GM04504 (cell line): ENCODE results near the gene CLSTN1.

Experiments used
- DNase-seq: peaks from one replicate; pipeline ENCODE4 v3.0.0-alpha.2; 2012; ENCODE audit warnings: low read depth

CLSTN1 gene

DNA sequence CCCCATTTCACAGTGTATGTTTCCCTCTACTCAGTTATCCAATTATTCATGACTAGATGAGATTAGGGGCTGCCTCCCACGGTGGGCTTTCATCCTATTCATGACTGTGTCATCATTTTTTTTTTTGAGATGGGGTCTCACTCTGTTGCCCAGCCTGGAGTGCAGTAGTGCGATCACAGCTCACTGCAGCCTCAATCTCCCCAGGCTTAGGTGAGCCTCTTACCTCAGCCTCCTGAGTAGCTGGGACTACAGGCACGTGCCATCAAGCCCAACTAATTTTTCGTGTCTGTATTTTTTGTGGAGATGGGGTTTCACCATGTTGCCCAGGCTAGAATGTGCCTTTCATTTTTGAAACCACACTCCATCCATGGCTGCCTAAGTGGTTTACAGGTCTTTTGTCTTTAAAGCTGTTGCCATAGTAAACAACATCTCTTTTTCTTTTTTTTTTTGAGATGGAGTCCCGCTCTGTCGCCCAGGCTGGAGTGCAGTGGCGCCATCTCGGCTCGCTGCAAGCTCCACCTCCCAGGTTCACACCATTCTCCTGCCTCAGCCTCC, 112.2 kb downstream of the CLSTN1 start:
- DNase-seq = no peak

DNA sequence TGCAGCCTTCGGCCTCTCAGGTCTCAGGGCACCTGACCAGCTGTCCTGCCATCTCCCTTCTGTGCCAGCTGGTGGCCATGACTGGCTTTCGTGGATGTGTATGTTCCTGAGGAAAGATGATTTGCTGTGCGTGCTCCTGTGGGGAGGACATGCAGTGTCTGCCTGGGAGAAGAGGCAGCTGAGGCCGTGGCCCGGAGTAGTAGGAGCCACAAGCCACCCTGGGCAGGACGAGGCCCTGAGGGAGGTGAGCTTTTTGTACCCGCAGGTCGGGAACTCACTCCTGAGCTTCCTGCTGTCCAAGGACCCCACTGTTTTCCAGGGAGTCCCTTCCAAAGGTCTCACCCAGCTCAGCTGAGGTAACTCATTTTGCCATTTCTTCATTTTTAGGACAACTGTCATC, 113.7 kb downstream of the CLSTN1 start:
- no peak for DNase-seq

DNA sequence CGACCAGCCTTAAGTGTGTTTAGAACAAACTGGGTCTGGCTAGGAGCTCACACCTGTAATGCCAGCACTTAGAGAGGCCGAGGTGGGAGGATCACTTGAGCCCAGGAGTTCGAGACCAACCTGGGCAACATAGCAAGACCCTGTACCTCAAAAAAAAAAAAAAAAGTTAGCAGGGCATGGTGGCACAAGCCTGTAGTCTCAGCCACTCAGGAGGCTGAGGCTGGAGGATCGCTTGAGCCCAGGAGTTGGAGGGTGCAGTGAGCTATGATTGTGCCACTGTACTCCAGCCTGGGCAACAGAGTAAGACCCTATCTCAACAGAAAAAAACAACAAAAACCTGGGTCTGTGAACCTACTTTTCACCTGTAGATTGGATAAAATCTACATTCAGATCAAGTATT, 117.6 kb downstream of the CLSTN1 start:
- no peak for DNase-seq

DNA sequence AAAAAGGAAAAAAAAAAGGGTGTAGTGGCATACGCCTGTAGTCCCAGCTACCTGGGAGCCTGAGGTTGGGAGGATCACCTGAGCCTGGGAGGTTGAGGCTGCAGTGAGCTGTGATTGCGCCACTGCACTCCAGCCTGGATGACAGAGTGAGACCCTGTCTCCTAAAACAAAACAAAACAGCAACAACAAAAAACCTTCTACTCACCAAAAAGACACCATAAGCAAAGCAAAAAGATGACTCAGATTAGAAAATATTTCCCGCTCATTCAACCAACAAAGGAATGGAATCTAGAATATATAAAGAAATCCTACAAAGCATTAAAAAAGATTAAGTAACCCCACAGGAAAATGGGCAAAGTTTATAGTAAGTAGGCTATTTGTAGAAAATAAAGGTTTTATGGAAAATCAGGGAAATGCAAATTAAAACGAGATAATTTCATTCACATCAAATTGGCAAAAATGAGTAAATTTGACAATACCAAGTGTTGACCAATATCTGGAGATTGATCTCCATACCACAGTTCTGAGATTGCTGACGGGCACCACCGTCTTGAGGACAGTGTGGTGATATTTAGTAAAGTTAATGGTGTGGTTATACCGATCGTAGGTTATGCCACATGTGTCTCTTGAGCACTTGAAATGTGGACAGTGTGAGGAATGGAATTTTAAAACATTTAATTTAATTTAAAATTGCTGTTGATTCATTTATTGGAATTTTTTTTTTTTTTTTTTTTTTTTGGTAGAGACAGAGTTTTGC, 118.2 kb downstream of the CLSTN1 start:
- DNase-seq = no peak

DNA sequence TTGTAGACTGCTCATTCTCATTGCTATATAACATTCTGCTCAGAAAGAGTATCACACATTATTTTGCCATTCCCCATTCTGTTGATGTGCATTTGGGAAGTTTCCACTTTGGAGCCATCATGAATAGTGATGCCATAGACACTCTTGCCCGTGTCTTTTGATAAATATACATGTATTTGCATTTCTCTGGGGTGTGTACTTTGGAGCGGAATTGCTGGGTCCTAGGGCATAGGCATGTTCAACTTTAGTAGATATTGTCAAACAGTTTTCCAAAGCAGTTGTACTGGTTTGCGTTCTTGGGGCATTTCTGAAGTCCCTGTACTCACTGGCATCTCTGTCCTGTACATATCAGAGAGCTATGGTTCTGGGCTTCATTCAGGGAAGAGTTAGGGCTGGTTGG, 120.1 kb downstream of the CLSTN1 start:
- no peak for DNase-seq

DNA sequence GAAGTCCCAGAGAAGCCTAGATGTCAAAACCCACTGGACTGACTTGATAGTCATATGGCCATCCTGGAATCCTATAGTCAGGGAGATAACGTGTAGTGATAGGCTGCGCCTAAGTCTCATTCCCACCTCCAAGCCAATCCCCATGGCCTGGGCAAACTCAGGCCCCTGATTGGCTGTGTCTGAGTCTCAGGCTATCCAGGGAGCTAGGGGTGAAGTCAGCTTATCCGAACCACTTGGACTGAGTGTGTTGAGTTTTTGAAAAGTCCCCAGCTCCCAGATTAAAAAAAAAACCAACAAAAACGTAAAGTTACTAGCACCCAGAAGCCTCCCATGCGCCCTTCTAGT, 120.6 kb downstream of the CLSTN1 start:
- no peak for DNase-seq

DNA sequence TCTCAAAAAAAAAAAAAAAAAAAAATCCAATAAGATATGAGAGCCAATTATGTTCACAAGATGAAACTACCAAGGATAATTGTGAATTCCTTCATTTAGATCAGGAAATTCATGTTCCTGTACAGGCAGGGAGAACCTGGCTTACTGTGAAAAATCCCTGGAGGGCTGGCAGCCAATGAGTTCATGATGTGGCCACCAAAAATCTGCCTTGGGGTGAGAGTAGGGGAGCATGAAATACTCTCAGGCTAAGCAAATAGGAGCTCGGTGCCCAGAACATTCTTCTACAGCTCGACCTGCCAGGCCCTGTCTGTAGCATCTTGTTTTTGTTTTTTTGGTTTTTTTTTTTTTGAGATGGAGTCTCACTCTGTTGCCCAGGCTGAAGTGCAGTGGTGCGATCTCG, 122.1 kb downstream of the CLSTN1 start:
- DNase-seq = no peak

DNA sequence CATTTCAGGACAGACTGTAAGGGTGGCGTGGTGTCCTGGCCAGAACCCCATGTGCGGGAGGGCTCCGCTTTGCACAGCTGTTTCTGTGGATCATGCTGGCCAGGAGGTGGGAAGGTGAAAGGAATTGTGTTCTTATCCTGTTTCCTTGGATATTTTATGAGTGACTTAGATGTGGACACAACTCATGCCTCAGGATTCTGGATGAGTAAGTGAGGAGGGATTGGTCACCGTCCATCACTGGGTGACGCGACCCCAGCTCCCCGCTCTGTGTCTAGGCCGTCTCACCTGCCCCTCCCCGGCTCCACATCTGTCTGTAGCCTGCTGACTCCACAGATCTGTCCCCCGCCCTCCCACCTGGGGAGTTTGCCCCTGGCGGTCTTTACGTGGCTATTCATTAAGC, 123.4 kb downstream of the CLSTN1 start:
- DNase-seq = peak; percentile 72

DNA sequence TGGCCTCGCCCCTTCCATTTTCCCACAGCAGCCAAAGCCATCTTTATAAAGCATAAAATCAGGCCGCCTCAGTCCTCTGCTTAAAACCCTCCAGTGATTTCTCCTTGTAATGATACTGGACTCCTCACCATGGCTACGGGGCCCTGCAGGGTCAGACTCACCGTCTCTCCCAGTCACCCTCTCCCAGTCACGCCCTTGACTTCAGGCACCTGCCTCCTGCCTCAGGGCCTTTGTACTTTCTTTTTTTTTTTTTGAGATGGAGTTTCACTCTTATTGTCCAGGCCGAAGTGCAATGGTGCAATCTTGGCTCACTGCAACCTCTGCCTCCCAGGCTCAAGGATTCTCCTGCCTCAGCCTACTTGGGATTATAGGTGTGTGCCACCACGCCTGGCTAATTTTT, 124.4 kb downstream of the CLSTN1 start:
- DNase-seq = no peak

DNA sequence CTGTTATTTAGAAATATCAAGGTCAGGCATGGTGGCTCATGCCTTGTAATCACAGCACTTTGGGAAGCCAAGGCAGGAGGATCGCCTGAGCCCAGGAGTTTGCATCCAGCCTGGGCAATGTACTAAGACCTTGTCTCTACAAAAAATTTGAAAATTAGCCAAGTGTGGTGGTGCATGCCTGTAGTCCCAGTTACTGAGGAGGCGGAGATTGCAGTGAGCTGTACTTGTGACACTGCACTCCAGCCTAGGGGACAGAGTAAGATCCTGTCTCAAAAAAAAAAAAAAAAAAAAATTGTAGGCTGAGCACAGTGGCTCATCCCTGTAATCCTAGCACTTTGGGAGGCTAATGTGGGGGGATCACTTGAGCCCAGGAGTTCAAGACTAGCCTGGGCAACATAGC, 127.0 kb downstream of the CLSTN1 start:
- no peak for DNase-seq

DNA sequence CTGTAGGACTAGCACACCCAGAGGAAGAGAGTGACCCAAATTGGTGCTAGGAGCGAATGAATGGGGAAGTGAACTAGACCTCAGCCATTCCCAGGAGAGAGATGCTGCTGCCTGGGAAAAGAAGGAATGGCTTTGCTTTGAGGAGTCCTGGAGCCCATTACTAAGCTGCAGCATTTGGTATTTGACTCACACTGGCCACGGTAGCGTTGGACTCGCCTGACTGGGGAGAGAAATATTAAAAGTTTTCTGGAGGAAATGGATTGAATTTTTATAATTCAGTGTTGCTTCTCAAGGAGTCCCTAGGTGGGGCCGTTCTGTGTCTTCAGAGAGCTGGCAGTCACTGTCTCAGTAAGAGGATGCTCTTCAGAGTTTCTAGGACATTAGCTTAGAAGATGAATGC, 132.1 kb downstream of the CLSTN1 start:
- no peak for DNase-seq

DNA sequence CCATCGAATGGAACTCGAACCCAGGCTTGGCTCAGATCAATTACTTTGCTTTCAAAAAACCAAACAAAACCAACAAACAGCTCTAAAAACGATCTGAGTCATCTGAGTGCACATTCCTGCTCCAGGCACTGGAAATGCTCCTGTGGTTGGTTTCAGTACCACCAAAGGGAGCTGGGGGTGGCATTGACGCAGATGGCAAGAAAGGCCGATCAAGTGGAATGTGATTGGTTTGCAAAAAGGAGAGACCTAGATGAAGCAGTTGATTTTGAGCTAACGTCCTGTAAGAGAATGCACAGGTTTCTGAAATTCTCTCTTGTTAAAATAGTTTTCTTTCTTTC, 132.7 kb downstream of the CLSTN1 start:
- DNase-seq = no peak

DNA sequence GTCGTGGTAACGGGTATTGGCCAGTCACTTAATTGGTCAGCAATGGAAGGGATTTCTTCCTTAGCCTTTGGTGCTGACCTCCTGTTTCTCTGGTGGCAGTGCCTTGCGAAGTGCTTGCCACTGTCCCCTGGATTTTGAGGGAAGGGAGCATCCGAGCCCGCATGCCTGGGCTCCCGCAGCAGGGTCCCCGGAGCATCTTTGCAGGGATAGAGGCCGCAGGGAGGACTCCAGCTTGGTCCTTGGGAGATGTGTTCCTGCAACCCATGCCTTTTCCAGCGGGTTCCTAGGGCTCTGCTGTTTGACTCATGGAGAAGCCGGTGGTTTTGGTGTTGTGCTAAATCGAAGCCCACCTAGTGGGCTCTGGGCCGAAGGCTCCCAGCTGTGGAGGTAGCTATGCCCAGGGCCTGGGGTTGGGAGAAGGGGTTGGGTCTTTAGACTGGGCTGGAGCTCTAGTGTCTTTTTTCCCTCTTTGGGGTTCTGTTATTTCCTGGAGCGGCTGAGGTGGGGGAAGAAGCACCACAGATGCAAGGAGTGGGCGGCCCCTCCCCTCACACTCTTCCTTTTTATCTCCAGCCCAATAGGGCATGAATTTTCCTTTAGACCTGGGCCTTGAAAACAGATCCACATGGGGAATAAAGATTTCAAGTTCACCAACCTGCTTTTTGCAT, 133.2 kb downstream of the CLSTN1 start:
- DNase-seq = no peak

DNA sequence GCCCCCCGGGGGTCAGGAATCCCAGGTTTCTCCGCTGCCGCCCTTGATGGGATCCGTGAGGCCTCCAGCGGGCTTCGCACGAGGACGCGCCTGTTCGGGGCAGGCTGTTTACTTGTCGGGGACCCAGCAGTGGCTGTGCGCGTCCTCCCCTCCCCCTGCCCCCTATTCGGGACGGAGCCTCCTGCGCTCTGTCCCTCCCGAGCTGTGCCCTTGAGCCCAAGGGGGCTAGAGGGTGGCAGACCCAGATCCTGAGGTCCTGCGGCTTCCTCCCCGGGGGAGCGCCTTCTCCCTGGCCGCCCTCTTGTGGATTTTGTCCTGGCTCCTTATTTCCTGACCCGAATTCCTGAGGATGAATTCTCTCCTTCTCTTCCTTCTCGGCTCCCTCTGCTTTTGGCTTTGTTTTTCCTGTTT, 133.8 kb downstream of the CLSTN1 start:
- DNase-seq = no peak

DNA sequence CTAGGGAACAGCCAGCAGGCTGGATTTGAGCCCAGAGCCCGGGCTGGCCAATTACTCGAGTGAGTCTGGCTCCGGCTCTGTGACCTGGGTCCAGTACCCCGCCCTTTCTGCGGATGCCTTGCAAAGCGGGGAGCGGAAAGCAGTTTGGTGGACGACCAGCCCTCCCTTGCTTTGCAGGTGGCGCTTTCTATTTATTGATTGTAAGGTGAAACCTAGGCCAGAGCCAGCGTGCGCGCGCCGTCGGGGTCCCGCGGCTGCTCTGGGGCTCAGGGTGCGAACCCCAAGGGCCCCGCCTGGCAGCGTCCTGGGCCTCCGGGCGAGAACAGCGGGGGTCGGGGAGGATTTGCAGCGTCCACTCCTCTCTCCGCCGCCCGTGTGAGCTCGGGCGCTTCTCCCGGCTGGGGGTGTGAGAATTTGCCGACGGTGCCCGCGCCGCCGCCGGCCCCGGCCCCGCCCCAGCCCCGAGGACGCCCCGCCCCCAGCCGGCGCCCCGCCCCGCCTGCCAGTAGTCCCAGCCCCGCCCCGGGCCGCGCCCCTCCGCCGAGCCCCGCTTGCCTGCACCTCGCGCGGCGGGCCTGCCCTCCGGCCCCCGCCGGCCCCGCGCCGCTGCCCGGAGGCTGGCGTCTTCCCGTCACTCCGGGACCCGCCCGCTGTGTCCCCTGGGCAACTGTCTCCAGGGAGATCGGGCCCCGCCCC, 134.6 kb downstream of the CLSTN1 start:
- no peak for DNase-seq

DNA sequence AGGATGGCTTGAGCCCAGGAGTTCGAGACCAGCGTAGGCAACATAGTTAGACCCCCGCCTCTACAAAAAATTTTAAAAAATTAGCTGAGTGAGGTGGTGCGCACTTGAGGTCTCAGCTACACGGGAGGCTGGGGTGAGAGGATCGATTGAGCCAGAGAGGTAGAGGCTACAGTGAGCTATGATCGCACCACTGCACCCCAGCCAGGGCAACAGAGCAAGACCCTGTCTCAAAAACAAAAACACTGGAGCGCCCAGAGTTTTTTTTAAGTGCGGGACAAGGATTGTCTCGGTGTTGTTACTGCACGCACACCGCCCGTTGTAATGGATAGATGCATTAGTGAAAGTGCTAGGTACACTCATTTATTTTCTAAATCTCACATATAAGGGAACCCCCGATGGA, 135.2 kb downstream of the CLSTN1 start:
- no peak for DNase-seq

DNA sequence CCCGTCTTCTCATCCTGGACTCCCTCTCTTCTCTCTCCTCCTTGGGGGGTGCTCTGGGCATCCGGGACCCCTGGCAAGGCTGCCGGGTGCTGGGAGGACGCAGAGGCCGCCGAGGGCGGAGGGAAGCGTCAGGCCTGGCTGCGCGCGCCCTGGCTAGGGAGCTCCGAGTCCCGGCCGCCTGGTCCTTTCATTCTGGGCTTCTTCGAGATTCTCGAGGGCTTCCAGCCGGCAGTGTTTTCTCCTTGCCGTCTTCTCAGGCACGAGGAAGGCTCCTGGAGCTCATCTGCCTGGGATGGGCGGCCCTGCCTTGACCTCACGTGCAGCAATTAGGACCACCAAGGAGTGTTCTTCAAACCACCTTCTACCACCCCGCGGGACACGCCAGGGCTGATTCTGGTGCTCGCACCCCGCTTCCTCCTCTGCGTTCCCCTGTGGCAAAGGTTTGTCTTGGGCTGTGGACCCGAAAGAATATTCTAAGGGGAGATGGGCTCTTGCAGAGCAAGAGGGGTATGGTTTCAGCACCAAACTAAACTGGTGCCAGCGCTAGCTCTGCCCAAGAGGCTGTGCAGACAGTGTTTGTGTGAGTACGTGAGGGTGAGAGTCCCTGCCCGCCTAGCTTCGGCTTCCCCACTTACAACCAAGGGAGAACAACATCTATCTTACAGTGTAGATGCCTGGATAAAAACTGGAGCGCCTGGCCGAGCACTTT, 135.7 kb downstream of the CLSTN1 start:
- no peak for DNase-seq

DNA sequence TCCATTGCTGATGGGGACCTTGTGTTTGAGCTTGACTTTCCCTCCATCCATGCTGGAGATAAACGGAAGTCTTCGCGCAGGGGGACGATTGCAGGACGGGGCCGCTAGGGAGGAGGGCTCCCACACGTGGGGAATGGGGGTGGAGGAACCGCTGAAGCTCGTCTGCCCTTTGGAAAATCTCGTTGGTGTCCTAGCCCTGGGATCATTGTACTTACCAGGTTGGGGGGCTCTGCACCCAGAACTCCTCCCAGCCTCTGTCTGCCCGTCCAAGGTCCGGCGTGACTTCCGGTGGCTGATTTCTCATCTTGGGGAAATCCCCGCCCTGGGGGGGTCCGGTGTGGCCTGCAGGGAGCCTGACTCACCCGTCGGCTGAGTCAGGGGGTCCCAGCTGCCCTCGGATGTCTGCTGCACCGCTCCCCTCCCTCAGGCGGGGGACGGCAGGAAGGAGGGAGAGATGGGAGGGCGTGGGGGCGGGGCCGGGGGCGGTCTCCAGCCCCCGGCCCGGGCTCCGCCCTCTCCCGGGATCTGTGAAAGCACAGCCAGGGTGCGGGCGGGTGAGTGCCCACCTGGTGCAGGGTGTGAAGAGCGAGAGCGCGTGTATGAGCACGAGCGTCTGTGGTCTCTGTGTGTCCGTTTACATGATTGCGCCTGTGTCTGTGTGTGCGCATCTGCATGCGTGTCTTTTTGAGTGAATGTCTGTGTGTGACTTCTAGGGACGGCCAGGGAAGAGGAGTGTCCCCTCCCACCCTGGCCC, 136.5 kb downstream of the CLSTN1 start:
- no peak for DNase-seq

DNA sequence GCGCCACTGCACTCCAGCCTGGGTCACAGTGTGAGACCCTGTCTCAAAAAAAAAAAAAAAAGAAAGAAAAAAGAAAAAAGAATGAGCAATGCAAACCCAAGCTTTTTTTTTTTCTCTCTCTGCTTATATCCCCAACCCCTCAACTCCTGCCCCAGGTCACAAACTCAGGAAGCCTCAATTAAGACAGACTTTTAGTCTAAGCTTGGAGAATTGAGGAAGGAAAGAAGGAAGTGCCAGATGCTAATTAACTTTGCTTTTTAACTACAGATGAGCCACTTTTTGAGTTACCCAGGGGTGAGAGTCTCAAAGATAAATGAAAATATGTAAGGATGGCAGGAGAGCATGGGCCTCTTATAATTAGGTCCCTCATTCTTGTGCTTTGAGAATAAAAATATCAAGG, 139.0 kb downstream of the CLSTN1 start:
- no peak for DNase-seq

DNA sequence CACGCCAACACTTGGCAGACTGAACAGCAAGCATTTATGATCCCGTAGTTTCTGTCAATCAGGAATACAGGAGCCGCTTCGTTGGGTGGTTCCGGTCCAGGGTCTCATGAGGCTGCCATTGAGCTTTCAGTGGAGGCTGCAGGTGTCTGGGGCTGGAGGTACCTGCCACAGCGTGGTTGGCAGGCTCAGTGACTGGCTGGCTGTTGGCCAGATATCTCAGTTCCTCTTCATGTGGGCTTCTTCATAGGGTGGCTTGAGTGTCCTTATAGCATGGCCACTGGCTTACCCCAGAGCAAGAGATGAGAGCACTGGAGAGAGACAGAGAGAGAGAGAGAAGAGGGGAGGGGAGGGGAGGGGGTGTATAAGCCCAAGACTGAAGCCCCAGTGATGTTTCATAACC, 142.9 kb downstream of the CLSTN1 start:
- DNase-seq = no peak

DNA sequence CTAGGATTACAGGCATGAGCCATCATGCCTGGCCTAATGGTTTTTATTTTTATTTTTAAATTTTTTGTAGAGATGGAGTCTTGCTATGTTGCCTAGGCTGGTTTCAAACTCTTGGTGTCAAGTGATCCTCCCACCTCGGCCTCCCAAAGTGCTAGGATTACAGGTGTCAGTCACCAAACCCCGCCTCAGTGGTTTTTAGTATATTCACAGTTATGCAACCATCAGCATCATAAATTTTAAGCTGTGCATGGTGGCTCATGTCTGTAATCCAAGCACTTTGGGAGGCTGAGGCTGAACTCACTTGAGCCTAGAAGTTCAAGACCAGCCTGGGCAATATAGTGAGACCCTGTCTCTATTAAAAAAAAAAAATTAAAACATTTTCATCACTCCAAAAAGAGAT, 143.7 kb downstream of the CLSTN1 start:
- no peak for DNase-seq
